Mucosa of stomach (tissue), 1 donor: Measurements from ENCODE around the gene KCNQ1.
"Not testable (repeated sequence)": the region's sequence is repeated elsewhere in the genome, so short reads cannot be mapped to it uniquely, and the experiment has no call there.

Experiments
- H3K27me3 ChIP-seq: one replicate; pipeline ENCODE4 v1.7.0; 2013; ENCODE audit warnings: mild to moderate bottlenecking, low read length; ENCODE audit not compliant: control insufficient read depth, insufficient read depth
- H3K36me3 ChIP-seq: one replicate; pipeline ENCODE4 v1.7.0; 2013; ENCODE audit warnings: low read length; ENCODE audit not compliant: control insufficient read depth, insufficient read depth
- H3K4me1 ChIP-seq: one replicate; pipeline ENCODE4 v1.7.0; 2013; ENCODE audit warnings: mild to moderate bottlenecking, low read length; ENCODE audit not compliant: control insufficient read depth, insufficient read depth
- H3K4me3 ChIP-seq: one replicate; pipeline ENCODE4 v1.7.0; 2013; ENCODE audit warnings: low read length
- H3K9ac ChIP-seq: one replicate; pipeline ENCODE4 v1.7.0; 2013; ENCODE audit warnings: mild to moderate bottlenecking, low read length, moderate library complexity
- H3K9me3 ChIP-seq: one replicate; pipeline ENCODE4 v1.7.0; 2013; ENCODE audit warnings: mild to moderate bottlenecking, low read length, moderate library complexity; ENCODE audit not compliant: control insufficient read depth
- donor health status: Pancreatic carcinoma.

KCNQ1 gene

GRCh38 chr11:2471804-2472096 is 26.9 kb downstream of the KCNQ1 start:
- Histone ChIP-seq H3K36me3 (no peaks in the 10 kb centered on the region), H3K4me1 (peaks cover 7% of the 10 kb centered on the region), H3K27me3 (no peaks in the 10 kb centered on the region), H3K4me3 (no peak overlapping the region), H3K9me3 (no peaks in the 10 kb centered on the region), H3K9ac (no peak overlapping the region)

- Histone ChIP-seq H3K9me3 (no peaks in the 10 kb centered on the region), H3K4me3 (no peak overlapping the region), H3K36me3 (no peaks in the 10 kb centered on the region), H3K9ac (no peak overlapping the region), H3K27me3 (no peaks in the 10 kb centered on the region), H3K4me1 (peaks cover 7% of the 10 kb centered on the region)
Observed at GRCh38 chr11:2472428-2473186, 27.8 kb downstream of the KCNQ1 start.

GRCh38 chr11:2473361-2474058 is 28.7 kb downstream of the KCNQ1 start:
- Histone ChIP-seq H3K9me3 (no peaks in the 10 kb centered on the region), H3K9ac (no peak overlapping the region), H3K27me3 (no peaks in the 10 kb centered on the region), H3K4me3 (no peak overlapping the region), H3K36me3 (no peaks in the 10 kb centered on the region), H3K4me1 (peaks cover 7% of the 10 kb centered on the region)

GRCh38 chr11:2474059-2474901 is 29.5 kb downstream of the KCNQ1 start:
- no peaks in the 10 kb centered on the region for H3K9me3 ChIP-seq
- H3K4me3 ChIP-seq: no peak overlapping the region
- no peaks in the 10 kb centered on the region for H3K27me3 ChIP-seq
- H3K36me3 ChIP-seq: no peaks in the 10 kb centered on the region
- H3K9ac ChIP-seq: no peak overlapping the region
- H3K4me1 ChIP-seq: peaks cover 7% of the 10 kb centered on the region

- H3K4me1 ChIP-seq: peaks cover 7% of the 10 kb centered on the region
- H3K9ac ChIP-seq: no peak overlapping the region
- no peak overlapping the region for H3K4me3 ChIP-seq
- no peaks in the 10 kb centered on the region for H3K36me3 ChIP-seq
- no peaks in the 10 kb centered on the region for H3K27me3 ChIP-seq
- no peaks in the 10 kb centered on the region for H3K9me3 ChIP-seq
Observed at GRCh38 chr11:2475136-2475918, 30.5 kb downstream of the KCNQ1 start.

GRCh38 chr11:2477254-2477653 is 32.4 kb downstream of the KCNQ1 start:
- Histone ChIP-seq H3K27me3 (no peaks in the 10 kb centered on the region), H3K9me3 (no peaks in the 10 kb centered on the region), H3K36me3 (no peaks in the 10 kb centered on the region), H3K4me3 (no peak overlapping the region), H3K9ac (no peak overlapping the region), H3K4me1 (peaks cover 7% of the 10 kb centered on the region)

GRCh38 chr11:2477936-2478335 is 33.1 kb downstream of the KCNQ1 start:
- Histone ChIP-seq H3K9me3 (no peaks in the 10 kb centered on the region), H3K27me3 (no peaks in the 10 kb centered on the region), H3K9ac (no peak overlapping the region), H3K4me1 (peaks cover 7% of the 10 kb centered on the region), H3K4me3 (no peak overlapping the region), H3K36me3 (no peaks in the 10 kb centered on the region)

GRCh38 chr11:2480067-2480873 is 35.5 kb downstream of the KCNQ1 start:
- not testable (repeated sequence) for H3K9ac ChIP-seq, H3K4me3 ChIP-seq, H3K36me3 ChIP-seq, H3K4me1 ChIP-seq, H3K27me3 ChIP-seq, H3K9me3 ChIP-seq

GRCh38 chr11:2480874-2481220 is 36.0 kb downstream of the KCNQ1 start:
- Histone ChIP-seq H3K9ac (no peak overlapping the region), H3K27me3 (no peaks in the 10 kb centered on the region), H3K36me3 (no peaks in the 10 kb centered on the region), H3K4me1 (peaks cover 5% of the 10 kb centered on the region), H3K9me3 (no peaks in the 10 kb centered on the region), H3K4me3 (no peak overlapping the region)

- Histone ChIP-seq H3K4me3 (no peak overlapping the region), H3K9me3 (no peaks in the 10 kb centered on the region), H3K27me3 (no peaks in the 10 kb centered on the region), H3K36me3 (no peaks in the 10 kb centered on the region), H3K9ac (no peak overlapping the region), H3K4me1 (peaks cover 5% of the 10 kb centered on the region)
Observed at GRCh38 chr11:2481253-2481652, 36.4 kb downstream of the KCNQ1 start.

GRCh38 chr11:2482204-2482603 is 37.4 kb downstream of the KCNQ1 start:
- no peaks in the 10 kb centered on the region for H3K36me3 ChIP-seq
- H3K27me3 ChIP-seq: no peaks in the 10 kb centered on the region
- H3K4me1 ChIP-seq: peaks cover 5% of the 10 kb centered on the region
- H3K9me3 ChIP-seq: no peaks in the 10 kb centered on the region
- no peak overlapping the region for H3K9ac ChIP-seq
- H3K4me3 ChIP-seq: no peak overlapping the region
